Measurements from ENCODE around the gene SLC35F4. TPM values are rescaled to one million over a fixed set of nuclear protein-coding genes. Genes with fewer than 3 reads are reported as not detected.
A peak's percentile ranks its signal among the peaks of the same experiment; 100 is the strongest.

The SLC35F4 gene
- total RNA-seq, 1 experiment from 2014 or later, result not detected

GRCh38 chr14:57875985-57876384 is 10.1 kb upstream of the SLC35F4 start:
- Histone ChIP-seq H3K27ac (ENCODE audit: low read length) (no peak overlapping the region), H3K9ac (ENCODE audit: low read length) (no peak overlapping the region), H3K36me3 (ENCODE audit: low read depth, low read length) (no peaks in the 10 kb centered on the region), H3K9me2 (replicated peaks; ENCODE audit: low read length) (no peaks in the 10 kb centered on the region), H3K4me1 (ENCODE audit: insufficient read depth, low read length) (peaks cover 3% of the 10 kb centered on the region; the same call in 1 of the 2 replicates), H4K20me1 (ENCODE audit: low read length) (no peaks in the 10 kb centered on the region), H3K79me2 (ENCODE audit: low read length) (no peaks in the 10 kb centered on the region), H3K27me3 (ENCODE audit: low read length) (peaks cover 62% of the 10 kb centered on the region), H3K4me3 (ENCODE audit: low read length) (no peak overlapping the region), H3K4me2 (ENCODE audit: low read length) (no peak overlapping the region), H3F3A (ENCODE audit: low read length, unreplicated experiment) (no peaks in the 10 kb centered on the region), H3K9me3 (ENCODE audit: low read length) (no peaks in the 10 kb centered on the region), H2AFZ (ENCODE audit: low read length) (no peak overlapping the region)
- no peak for TF ChIP-seq EZH2phosphoT487 (IDR thresholded peaks at IDR 0.05; ENCODE audit: borderline replicate concordance, low read length)
- no peak for TF ChIP-seq CTCF (conservative IDR thresholded peaks at IDR 0.05; ENCODE audit: low read depth, low read length)
- no peak for TF ChIP-seq EZH2 (IDR thresholded peaks at IDR 0.05; ENCODE audit: low read length, unreplicated experiment)
- ATAC-seq, result no peak
- BruUV-seq (replicated peaks), result no TSS peak
- POLR2A ChIA-PET (ENCODE audit: unreplicated experiment), result no interaction called here
- DNase-seq, result no peak
- intact Hi-C loops (cut with micrococcal nuclease), result no loop called here
- CTCF ChIA-PET, result interaction anchor here (0.6 kb wide), 1 partner anchor 183 kb away, joined by 4 read pairs; no protein-coding TSS in a partner anchor

DNA sequence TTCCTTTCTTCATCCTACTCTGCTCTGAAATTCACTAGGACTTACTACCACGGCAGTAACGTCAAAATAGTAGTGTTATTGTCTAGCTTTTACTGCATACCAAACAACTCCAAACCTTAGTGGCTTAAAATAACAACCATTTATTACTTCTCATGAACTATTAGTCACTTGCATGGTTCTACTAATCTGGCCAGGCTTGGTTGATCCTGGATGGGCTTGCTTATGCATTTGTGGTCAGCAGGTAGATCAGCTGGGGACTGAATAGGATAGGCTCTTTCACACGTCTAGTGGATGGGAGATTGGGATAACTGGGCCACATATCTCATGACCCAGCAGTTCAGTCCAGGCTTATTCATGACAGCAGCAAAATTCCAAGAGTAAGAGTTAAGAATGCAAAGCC is 9.4 kb upstream of the SLC35F4 start:
- intact Hi-C loops (cut with micrococcal nuclease), result no loop called here
- ATAC-seq (no peak), DNase-seq (no peak)
- H3K9me2 ChIP-seq (replicated peaks; ENCODE audit: low read length), result no peaks in the 10 kb centered on the region
- H2AFZ ChIP-seq (ENCODE audit: low read length), result no peak overlapping the region
- H3K27me3 ChIP-seq (ENCODE audit: low read length), result peaks cover 55% of the 10 kb centered on the region
- H3K4me1 ChIP-seq (ENCODE audit: insufficient read depth, low read length), result peaks cover 3% of the 10 kb centered on the region; the same call in 1 of the 2 replicates
- H3K79me2 ChIP-seq (ENCODE audit: low read length), result no peaks in the 10 kb centered on the region
- H3K36me3 ChIP-seq (ENCODE audit: low read depth, low read length), result no peaks in the 10 kb centered on the region
- TF ChIP-seq EZH2phosphoT487 (IDR thresholded peaks at IDR 0.05; ENCODE audit: borderline replicate concordance, low read length), result no peak
- TF ChIP-seq CTCF (conservative IDR thresholded peaks at IDR 0.05; ENCODE audit: low read depth, low read length), result no peak
- no peak for TF ChIP-seq EZH2 (IDR thresholded peaks at IDR 0.05; ENCODE audit: low read length, unreplicated experiment)
- ChIA-PET CTCF (no interaction called here), POLR2A (ENCODE audit: unreplicated experiment) (no interaction called here)
- no peak overlapping the region for H3K9ac ChIP-seq (ENCODE audit: low read length)
- BruUV-seq (replicated peaks), result no TSS peak
- no peak overlapping the region for H3K27ac ChIP-seq (ENCODE audit: low read length)
- H3K9me3 ChIP-seq (ENCODE audit: low read length), result no peaks in the 10 kb centered on the region
- H3K4me2 ChIP-seq (ENCODE audit: low read length), result no peak overlapping the region
- no peaks in the 10 kb centered on the region for H3F3A ChIP-seq (ENCODE audit: low read length, unreplicated experiment)
- no peak overlapping the region for H3K4me3 ChIP-seq (ENCODE audit: low read length)
- no peaks in the 10 kb centered on the region for H4K20me1 ChIP-seq (ENCODE audit: low read length)

DNA sequence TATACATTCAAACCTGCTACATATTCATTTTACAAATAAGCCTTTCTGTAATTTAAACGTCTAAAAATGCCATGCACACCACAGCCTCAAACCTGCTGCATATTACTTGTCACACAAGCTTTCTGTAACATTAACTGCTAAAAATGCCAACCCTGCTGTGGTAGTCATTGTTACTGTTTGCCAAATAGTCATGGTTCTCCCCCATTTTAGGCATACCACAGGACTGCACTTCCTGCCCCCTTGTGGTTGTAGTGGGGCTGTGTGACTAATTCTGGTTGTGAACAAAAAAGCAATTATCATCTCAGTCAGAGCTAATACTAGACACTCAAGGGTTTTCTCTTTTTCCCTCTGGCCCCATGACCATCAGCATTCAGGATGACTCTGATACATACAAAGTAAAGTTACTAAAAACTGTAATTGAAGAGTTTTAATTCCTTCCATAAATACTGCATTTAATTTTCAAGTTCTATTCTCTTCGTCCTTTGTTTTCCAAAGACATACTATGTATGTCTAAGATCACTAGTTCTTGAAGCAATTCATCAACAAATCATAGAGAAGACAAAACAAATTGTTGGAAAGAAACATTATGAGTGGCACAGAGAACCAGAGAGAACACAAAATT is 5.7 kb upstream of the SLC35F4 start:
- H3K4me1 ChIP-seq (ENCODE audit: insufficient read depth, low read length), result peaks cover 3% of the 10 kb centered on the region; the same call in 1 of the 2 replicates
- BruUV-seq (replicated peaks), result no TSS peak
- H2AFZ ChIP-seq (ENCODE audit: low read length), result no peak overlapping the region
- no peaks in the 10 kb centered on the region for H3K79me2 ChIP-seq (ENCODE audit: low read length)
- intact Hi-C loops (cut with micrococcal nuclease), result loop anchor here (1.0 kb wide), 1 partner anchor 179 kb away; no protein-coding TSS in a partner anchor
- no peaks in the 10 kb centered on the region for H3K36me3 ChIP-seq (ENCODE audit: low read depth, low read length)
- POLR2A ChIA-PET (ENCODE audit: unreplicated experiment), result no interaction called here
- H3K27ac ChIP-seq (ENCODE audit: low read length), result no peak overlapping the region
- CTCF ChIA-PET, result interaction anchor here (0.5 to 1.8 kb wide), 4 partner anchors 54 to 202 kb away, joined by 3 to 12 read pairs (median 3); no protein-coding TSS in a partner anchor
- no peaks in the 10 kb centered on the region for H3K9me2 ChIP-seq (replicated peaks; ENCODE audit: low read length)
- H3K4me3 ChIP-seq (ENCODE audit: low read length), result no peak overlapping the region
- DNase-seq (peak; percentile 93), ATAC-seq (peak; percentile 94)
- no peaks in the 10 kb centered on the region for H3F3A ChIP-seq (ENCODE audit: low read length, unreplicated experiment)
- H3K9me3 ChIP-seq (ENCODE audit: low read length), result no peaks in the 10 kb centered on the region
- no peak overlapping the region for H3K4me2 ChIP-seq (ENCODE audit: low read length)
- TF ChIP-seq CTCF (conservative IDR thresholded peaks at IDR 0.05; ENCODE audit: low read depth, low read length) (peak; percentile 100), EZH2phosphoT487 (IDR thresholded peaks at IDR 0.05; ENCODE audit: borderline replicate concordance, low read length) (no peak), EZH2 (IDR thresholded peaks at IDR 0.05; ENCODE audit: low read length, unreplicated experiment) (no peak)
- H3K27me3 ChIP-seq (ENCODE audit: low read length), result peaks cover 41% of the 10 kb centered on the region
- no peak overlapping the region for H3K9ac ChIP-seq (ENCODE audit: low read length)
- H4K20me1 ChIP-seq (ENCODE audit: low read length), result no peaks in the 10 kb centered on the region
